Ovary (tissue), 9 donors: ENCODE measurements around the gene TSKU. TPM values are rescaled to one million over a fixed set of nuclear protein-coding genes. Genes with fewer than 3 reads are reported as not detected.

Experiments
- DNase-seq, 5 donors: peaks; one replicate each; pipeline ENCODE4 v3.0.0-alpha.2; 2019 to 2020
- H3K27ac ChIP-seq, 2 donors: fragments of 200-600 bp; one replicate each; pipeline versions ENCODE4 v1.5.1 to v1.8.0; 2019 to 2022
- H3K27me3 ChIP-seq: fragments of 200-600 bp; one replicate; pipeline ENCODE4 v1.8.0; 2022
- H3K36me3 ChIP-seq: fragments of 200-600 bp; sonication (generic); one replicate; pipeline ENCODE4 v1.5.1; 2019
- H3K4me1 ChIP-seq: one replicate; pipeline ENCODE4 v1.8.1; 2013; ENCODE audit warnings: mild to moderate bottlenecking, moderate library complexity; ENCODE audit not compliant: insufficient read depth
- H3K4me3 ChIP-seq: fragments of 200-600 bp; sonication (generic); one replicate; pipeline ENCODE4 v1.5.1; 2017
- H3K9me3 ChIP-seq, 2 donors: fragments of 200-600 bp in 1 of 2; sonication (generic) in 1 of 2; one replicate each; pipeline versions ENCODE4 v1.5.1 to v1.8.1; 2013 to 2019; ENCODE audit warnings: mild to moderate bottlenecking in 1 of 2, moderate library complexity in 1 of 2
- EP300 ChIP-seq: sonication (generic); formaldehyde crosslinking; IDR thresholded peaks from one replicate; pipeline ENCODE4 v1.6.1; 2017; ENCODE audit warnings: antibody characterized with exemption
- POLR2A ChIP-seq: fragments of 450-650 bp; IDR thresholded peaks from one replicate; pipeline ENCODE4 v1.6.1; 2017; ENCODE audit warnings: antibody characterized with exemption, mild to moderate bottlenecking, moderate library complexity
- WGBS, 3 donors: extraction: QIAGEN DNeasy Blood & Tissue Kit in 1 of 3; methylation state at CpG; one replicate each; pipeline versions ENCODE4 v1.1.5 to v1.1.7; 2013 to 2017; 5-methylcytosine and 5-hydroxymethylcytosine counted together
- intact Hi-C, 4 donors: fragments of 100-400 bp; cut with DNase I; formaldehyde crosslinking; loops; one replicate each; pipeline versions ENCODE4 v1.11.0 to v1.15.1; 2022 to 2023
- polyA plus RNA-seq, 2 donors: library from polyadenylated mRNA; stranded (reverse); fragments of 200-250 nt in 1 of 2; fragments of 350-450 nt in 1 of 2; fragmentation: Illumina TruSeq in 1 of 2; extraction: RNeasy Lipid Tissue Mini Kit (QIAGEN cat#74804) in 1 of 2; gene quantifications; one replicate each; pipeline ENCODE4 v1.2.3, GENCODE V29; 2013 to 2014
- total RNA-seq, 7 donors: library from RNA; depleted of rRNA in 2 of 7; stranded (reverse); fragments of >200 nt in 2 of 7; fragmentation: NEBNext Ultra II Directional in 3 of 7; extraction: Animal tissue kit (Norgen Biotek cat#: 25700) in 3 of 7; gene quantifications; one replicate each; pipeline versions ENCODE4 v1.1.0 to v1.2.4, GENCODE V29; 2016 to 2023
- TF ChIP-seq, protein P1 (sequence below), 3 donors: fragments of 450-650 bp in 2 of 3; fragments of 200-600 bp in 1 of 3; IDR thresholded peaks; one replicate each; pipeline versions ENCODE4 v1.5.1 to v1.8.0; 2016 to 2022; ENCODE audit warnings: antibody characterized with exemption in 3 of 3, mild to moderate bottlenecking in 1 of 3
- donor health status: DM: no; HTN: no; CAD: no; lungs with moderate emphysema.
- donor health status: DM: no; HTN: no; CAD: no.
- donor health status: Bipolar disorder and iron deficiency.
- donor health status: DM: yes; HTN: yes; CAD: no.
- donor health status: DM: no; HTN: no; CAD: no.
- donor health status: DM: yes; HTN: yes; CAD: no.

The TSKU gene
- total and polyA plus RNA-seq, 9 donors: 19.2 to 114 (median 65.1) TPM

DNA sequence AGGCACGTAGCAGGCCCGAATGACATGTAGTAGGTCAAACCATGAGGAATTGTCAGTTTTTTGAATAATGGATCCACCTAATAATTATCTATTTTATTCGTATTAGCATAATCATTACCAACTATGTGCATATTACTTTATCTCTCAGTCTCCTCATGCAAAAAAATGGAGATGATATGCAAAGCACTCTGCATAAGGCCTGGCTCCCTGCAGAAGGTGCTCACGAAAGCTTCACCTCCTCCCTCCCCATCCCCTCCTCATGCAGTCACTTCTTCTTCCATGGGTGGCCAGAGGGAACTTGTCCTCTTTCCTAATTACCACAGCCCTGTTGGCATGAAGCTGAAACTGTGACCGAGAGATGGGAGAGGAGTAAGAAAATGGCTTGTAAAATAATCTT, 20.8 kb upstream of the TSKU start:
- TF ChIP-seq EP300 (no peak), POLR2A (no peak)
- TF ChIP-seq, protein P1, sequence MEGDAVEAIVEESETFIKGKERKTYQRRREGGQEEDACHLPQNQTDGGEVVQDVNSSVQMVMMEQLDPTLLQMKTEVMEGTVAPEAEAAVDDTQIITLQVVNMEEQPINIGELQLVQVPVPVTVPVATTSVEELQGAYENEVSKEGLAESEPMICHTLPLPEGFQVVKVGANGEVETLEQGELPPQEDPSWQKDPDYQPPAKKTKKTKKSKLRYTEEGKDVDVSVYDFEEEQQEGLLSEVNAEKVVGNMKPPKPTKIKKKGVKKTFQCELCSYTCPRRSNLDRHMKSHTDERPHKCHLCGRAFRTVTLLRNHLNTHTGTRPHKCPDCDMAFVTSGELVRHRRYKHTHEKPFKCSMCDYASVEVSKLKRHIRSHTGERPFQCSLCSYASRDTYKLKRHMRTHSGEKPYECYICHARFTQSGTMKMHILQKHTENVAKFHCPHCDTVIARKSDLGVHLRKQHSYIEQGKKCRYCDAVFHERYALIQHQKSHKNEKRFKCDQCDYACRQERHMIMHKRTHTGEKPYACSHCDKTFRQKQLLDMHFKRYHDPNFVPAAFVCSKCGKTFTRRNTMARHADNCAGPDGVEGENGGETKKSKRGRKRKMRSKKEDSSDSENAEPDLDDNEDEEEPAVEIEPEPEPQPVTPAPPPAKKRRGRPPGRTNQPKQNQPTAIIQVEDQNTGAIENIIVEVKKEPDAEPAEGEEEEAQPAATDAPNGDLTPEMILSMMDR (IDR thresholded peaks at IDR 0.05): no peak
- DNase-seq: no peak
- no peak overlapping the region for H3K4me3 ChIP-seq
- H3K27me3 ChIP-seq: no peaks in the 10 kb centered on the region
- H3K4me1 ChIP-seq: peaks cover 10% of the 10 kb centered on the region
- H3K36me3 ChIP-seq: no peaks in the 10 kb centered on the region
- H3K27ac ChIP-seq: no peak overlapping the region
- no peaks in the 10 kb centered on the region for H3K9me3 ChIP-seq
- intact Hi-C loops: no loop called here
- WGBS, 3 donors: 89 to 98% (median 93%) methylated on average over 5 of the region's 5 CpGs

DNA sequence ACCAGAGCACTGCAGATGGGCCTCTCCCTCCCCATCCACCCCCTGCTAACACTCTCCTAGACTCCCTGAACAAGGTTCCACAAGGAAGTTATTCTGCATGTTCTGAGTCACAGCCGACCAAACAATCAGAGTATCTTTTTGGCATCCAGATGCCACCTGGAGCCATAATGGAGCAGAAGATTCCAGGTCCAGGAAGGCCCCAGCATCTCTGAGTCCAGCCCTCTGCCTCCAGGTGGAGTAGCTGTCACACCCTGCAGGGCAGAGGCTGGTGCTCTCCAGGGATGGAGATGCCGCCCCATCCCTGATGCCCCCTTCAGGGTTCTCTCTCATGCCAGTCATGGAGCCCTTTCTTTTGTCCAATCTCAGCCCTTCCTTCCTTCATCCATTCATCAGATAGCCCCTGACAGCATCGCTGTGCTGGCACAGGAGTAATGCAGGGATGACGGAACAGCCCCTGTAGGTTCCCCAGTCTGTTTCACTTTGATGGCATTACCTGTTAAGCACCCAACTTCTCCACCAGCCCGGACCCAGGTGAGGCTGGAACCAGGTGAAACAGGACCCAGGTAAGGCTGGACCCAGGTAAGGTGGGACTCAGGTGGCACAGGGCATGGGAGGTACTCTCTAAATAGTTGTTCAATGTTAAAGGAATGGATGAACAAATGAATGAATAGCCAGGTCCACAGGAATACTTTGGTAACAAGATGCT, 20.1 kb upstream of the TSKU start:
- TF ChIP-seq POLR2A (no peak), EP300 (no peak)
- TF ChIP-seq, protein P1 (IDR thresholded peaks at IDR 0.05): no peak
- no peak overlapping the region for H3K27ac ChIP-seq
- H3K27me3 ChIP-seq: no peaks in the 10 kb centered on the region
- WGBS, 3 donors: 83 to 89% (median 87%) methylated on average over 5 of the region's 5 CpGs
- H3K9me3 ChIP-seq: no peaks in the 10 kb centered on the region
- H3K4me3 ChIP-seq: no peak overlapping the region
- intact Hi-C loops: no loop called here
- DNase-seq: peak in 2 of 5 donors; percentile 21 to 33
- peaks cover 13% of the 10 kb centered on the region for H3K4me1 ChIP-seq
- no peaks in the 10 kb centered on the region for H3K36me3 ChIP-seq

DNA sequence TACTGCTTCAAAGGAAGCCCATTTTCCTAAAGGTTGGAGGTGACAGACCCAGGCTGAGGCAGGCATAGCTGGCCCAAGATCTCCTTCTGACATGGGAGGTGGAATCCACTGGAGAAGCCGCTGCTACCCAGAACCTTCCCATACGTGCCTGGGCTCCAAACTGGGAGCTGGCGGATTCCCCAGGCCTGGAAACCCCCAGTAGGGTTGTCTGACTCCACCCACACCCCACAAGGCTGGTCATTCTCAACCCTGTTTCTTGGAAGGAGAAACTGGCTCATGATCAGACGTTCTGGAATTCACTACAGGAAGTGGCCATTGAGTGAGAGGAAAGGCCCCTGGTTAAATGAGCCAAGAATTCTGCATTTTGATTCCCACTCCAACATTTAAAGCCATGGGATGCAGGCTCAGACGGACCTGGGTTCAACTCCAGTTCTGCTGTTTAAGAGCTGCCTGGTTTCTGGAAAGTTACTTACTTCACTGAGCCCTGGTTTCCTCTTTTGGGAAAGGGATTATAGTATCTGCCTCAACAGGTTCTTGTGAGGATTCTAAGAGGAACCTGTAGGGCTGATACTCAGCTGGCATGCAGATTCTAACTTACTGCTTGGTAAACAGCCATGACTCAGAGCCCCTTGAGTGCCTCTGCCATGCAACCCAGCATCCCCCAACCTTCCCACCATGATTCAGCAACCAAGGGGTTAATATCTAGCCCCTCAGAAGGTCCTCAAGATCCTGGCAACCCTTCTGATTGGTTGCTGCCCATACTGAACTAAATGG, 19.4 kb upstream of the TSKU start:
- TF ChIP-seq POLR2A: no peak
- TF ChIP-seq, protein P1 (IDR thresholded peaks at IDR 0.05): no peak
- TF ChIP-seq EP300: no peak
- no peak overlapping the region for H3K27ac ChIP-seq
- peak in 3 of 5 donors; percentile 36 to 78 (median 56) for DNase-seq
- no peak overlapping the region for H3K4me3 ChIP-seq
- H3K36me3 ChIP-seq: no peaks in the 10 kb centered on the region
- H3K27me3 ChIP-seq: no peaks in the 10 kb centered on the region
- 7 to 19% (median 10%) methylated on average over 5 of the region's 5 CpGs for WGBS, 3 donors
- H3K4me1 ChIP-seq: peaks cover 16% of the 10 kb centered on the region
- intact Hi-C loops: no loop called here
- no peaks in the 10 kb centered on the region for H3K9me3 ChIP-seq

DNA sequence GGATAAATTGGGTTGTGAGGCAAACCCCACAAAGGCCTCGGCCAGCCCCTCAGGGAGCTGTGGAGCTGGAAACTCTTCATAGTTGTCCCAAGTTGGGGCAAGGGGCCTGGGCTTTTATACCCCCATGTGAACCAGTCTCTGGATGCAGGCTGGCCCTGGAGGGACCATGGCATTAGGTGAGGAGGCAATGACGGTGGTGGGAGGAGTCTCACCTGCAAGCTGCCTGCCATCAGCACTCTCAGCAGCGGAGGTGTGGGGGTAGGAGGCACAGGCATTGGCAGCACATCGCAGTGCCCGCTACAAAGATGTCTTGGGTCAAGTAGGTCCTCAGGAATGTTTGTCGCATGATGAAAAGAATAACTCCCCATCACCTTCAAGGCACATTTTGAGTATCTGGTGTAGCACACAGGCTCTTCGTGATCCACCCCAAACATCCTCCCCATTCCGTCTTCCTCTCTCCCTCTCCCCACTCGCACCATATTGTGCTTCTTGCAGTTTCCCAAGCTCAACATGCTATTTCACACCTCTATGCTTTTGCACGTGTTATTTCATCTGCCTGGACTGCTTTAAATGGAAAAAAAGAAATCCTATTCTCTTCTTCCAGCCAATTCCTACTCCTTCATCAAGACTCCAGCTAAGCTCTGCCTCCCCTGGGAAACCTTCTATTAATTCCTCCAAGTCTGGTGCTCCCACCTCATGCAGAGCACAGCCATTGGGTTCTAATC, 18.1 kb upstream of the TSKU start:
- no peaks in the 10 kb centered on the region for H3K9me3 ChIP-seq
- TF ChIP-seq POLR2A (no peak), EP300 (no peak)
- TF ChIP-seq, protein P1 (IDR thresholded peaks at IDR 0.05): no peak
- peaks cover 19% of the 10 kb centered on the region for H3K4me1 ChIP-seq
- no peak overlapping the region for H3K27ac ChIP-seq
- WGBS, 3 donors: 89 to 90% (median 89%) methylated on average over 10 of the region's 10 CpGs
- H3K36me3 ChIP-seq: no peaks in the 10 kb centered on the region
- H3K4me3 ChIP-seq: no peak overlapping the region
- DNase-seq: peak in 1 of 5 donors; percentile 36
- intact Hi-C loops: no loop called here
- H3K27me3 ChIP-seq: no peaks in the 10 kb centered on the region
